HL-60/S4 treated with phorbol 12-myristate 13-acetate at 8.2 ng/mL for 4 days and 3 days (cell line): ENCODE measurements around the gene CASKIN2.

Experiments
- in situ Hi-C: fragments of 300-500 bp; cut with MboI; formaldehyde crosslinking; loops from 2 replicates; pipeline ENCODE4 v1.15.0; 2022; ENCODE audit warnings: low sequenced_read_pairs

CASKIN2 gene

DNA sequence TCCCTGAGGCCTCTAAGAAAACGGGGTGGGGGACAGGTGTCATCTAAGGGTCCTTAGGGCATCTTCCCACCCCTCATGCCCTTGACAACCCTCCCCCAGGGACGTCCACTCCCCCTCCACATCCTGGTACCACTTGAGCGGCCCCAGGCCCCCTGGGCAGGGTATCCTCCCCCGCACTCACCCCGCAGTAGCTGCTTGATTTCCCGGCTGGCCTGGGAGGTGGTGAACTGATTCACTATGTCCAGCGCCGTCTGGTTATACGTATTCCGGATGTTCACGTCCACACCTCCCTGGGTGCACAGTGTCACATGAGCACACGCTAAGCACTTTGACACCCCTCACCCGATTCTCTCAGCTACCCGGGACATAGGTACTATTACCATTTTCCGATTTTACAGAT is 9.7 kb downstream of the CASKIN2 start:
- in situ Hi-C loops = no loop called here

DNA sequence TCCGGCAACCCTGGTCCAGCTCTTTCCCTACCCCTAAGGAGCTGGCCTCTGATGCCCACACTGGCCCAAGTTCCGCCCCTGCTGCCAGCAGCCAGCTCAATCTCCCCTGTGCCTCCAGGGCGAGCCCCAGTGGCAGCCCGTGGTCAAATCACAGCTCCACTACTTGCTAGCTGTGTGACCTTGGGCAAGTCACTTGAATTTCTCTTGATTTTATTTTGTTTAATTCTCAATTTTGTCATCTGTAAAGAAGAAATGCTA is 10.3 kb downstream of the CASKIN2 start:
- in situ Hi-C loops = no loop called here

DNA sequence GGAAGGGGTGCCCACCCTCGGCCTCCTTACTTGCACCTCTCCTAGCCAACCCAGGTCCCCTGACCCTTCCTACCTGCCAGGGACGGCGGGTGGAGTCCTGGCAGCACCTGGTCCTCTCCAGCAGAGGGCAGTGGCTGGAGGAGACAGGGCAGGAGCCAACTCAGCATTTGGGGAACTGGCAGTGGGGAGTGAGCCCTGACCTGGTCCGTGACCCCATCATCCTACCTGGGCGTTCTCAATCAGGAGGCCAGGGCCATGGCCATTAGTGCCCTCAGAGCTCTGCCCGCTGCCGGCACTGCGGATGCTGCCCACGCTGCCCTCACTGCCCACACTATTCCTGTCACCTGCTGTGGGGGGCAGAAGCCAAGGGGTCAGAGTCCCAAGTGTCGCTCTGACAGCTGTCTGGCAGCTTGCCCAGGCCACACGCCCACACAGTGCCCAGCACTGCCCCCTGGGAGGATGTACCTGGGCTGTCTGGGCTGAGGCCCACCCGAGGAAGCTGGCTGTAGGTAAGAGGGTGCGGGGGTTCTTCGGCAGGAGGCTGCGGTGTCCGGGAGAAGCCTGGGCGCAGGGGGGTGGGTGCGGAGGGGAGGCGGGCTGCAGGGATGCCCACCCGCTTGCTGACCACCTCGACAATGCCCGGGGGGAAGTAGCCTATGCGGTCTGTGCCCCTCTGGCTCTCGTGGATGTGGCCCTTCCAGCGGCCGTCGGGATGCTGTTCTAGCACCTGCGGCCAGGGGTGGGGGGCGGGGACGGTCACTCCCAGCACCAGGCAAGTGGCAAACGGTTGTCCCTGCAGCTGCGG is 10.8 kb downstream of the CASKIN2 start:
- in situ Hi-C loops = no loop called here

DNA sequence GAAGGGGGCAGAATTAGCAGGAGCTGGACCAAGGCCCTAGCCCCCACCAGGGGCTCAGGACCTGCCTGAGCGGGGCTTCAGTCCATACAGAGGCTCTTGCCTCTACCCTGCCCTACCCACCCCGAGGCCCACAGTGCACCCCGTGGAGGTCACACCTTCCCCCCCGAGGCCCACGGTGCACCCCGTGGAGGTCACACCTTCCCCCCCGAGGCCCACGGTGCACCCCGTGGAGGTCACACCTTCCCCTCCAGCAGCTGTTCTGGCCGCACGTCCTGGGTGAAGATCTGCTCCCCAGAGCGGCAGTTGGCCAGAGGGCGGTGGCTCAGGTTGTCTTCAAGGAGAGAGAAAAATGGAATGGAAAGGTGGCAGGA is 11.4 kb downstream of the CASKIN2 start:
- in situ Hi-C loops = no loop called here

DNA sequence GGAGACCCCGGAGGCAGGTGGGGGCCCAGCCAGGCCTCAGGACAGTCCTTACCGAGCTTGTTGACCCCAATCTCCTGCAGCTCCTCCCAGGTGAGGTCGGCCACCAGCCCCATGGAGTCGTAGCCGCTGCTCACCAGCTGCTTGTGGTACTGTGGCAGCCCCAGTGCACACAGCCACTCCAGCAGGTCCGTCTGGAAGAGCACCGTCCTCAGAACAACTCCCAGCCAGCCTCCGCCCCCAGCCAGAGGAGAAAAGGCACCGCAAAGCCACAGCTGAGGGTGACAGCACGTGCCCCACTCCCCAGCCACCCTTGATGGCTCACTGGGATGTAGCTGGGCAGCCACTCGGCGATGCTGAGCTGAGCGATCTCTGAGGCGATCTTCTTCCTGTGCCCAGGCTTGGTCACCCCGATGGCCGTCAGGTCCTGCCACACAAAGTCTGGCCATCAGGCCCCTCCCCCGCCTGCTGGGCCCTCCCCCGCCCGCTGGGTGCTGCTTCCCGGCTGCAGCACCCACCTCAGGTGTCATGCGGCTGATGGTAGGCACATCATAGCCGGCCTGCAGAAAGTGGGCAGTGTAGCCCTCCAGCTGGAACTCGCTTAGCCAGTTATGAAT is 11.9 kb downstream of the CASKIN2 start:
- in situ Hi-C loops = no loop called here

DNA sequence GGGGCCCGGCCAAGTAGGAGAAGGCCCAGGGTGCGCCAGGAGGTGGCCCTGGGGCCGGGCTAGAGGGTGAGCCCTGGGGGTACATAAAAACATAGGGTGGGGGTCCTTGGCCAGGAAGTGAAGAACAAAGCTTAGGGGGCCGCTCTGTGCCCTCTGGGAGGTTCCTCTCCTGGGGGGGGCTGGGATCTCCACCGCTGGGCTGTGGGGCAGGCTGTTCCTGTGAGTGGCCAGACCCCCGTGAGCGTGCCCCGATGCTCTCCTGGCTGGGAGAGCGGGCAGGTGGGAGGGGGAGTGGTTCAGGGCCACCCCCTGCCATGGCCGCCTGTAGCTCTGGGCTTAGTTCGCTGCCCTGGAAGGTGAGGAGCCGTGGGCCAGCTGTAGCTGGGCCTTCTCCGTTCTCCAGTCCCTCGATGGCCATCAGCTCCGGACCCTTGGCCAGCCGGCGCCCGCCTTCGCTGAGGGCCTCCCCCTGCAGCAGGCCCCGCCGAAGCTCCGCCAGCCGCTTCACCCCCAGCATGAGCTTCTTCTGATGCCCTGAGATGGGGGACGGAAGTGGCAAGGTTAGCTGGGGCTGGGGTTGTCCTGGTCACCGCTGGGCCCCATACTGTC is 12.5 kb downstream of the CASKIN2 start:
- in situ Hi-C loops = no loop called here

DNA sequence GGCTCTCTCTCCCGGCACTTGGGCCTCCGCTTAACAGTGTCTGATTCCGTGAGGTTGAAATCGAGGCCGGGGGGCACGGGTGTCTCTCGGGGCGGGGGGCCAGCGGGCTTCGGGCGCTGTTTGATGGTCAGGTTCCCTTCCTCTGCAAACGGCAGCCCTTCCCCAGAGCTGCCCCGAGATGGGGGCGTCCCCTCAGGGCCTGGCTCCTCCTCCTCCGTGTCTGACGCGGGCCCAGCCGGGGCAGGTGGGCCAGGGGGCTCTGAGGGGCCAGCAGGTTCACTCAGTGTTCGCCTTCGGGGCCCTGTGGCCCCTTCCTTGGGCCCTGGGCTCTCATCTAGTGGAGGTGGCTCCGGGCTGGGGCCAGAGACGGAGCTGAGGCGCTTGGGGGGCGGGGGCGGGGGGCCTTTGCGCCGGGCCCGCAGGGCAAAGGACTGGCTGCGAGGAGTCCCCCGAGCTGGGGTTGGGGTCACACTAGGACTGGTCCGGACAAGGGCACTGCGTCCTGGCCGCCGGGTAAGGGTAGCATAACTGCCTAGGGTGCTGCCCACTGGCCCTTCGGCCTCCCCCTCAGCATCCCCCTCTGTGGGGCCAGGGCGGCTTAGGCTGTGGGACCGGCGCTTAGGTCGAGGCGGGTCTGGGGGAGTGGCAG is 13.1 kb downstream of the CASKIN2 start:
- in situ Hi-C loops = no loop called here

DNA sequence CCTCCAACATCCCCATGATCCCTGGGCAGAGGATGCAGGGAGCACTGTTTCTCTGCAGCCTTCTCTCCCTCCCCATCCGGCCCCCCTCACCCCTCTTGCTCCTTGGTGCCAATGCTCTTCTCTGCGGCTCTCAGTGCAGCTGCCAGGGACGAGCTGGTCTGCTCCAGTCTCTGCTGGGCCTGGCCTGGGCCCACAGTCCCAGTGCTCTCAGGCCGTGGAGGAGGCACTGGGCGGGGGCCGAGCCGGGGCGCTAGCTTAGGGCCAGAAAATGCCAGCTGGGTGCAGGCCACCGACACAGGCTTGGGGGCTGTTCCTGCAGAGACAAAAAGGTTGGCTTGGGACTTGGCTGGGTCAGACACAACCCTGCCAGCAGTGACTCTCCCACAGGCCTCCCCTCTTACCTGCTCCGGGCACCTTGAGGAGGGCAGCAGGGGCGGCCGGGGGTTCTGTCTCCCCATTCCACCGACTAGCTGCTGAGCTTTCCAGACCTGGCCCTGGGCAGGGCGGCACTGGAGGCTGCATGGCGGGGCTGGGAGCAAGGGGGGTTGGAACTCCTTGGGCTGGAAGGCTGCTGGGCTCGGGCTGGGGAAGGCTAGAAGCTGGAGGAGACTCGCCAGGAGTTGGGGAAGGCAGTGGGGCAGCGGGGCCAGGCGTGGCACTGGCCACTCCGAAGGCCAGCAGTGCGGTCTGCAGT is 13.8 kb downstream of the CASKIN2 start:
- in situ Hi-C loops = no loop called here

DNA sequence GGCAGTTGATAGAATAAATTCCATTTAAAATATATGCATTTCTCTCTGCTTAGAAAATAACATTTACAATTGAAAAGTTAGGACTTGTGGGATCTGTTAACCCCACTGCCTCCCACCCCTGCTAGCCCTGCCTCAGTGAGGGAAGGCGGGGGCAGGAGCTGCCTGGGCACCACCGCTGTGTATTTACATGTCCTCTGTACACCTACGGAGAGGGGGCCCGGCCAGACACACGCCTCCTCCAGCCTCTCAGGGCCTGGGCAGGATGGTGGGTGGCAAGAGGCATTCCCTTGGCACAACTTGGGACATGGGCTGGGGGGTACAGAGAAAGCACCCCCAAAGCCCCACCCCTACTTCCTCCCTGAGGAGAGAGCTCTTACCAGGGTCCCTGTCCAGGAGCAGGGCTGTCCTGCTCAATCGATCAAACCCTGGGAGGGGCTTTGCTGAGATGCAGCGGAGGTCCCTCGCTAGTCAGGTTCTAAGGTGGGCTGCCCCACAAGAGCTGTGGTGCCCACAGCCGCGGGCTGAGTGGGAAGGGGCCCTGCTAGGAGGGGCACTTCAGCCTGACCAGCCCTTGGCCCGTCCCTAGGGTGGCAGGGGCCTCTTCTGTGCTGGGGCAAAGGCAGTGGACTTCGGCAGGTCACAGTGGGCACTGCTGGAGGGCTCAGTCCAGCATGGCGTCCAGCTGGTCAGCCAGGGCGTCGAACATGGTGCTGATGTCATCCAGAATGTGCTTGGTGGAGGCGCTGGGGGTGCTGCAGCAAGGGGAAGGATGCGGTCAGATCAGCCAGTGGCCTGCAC is 14.7 kb downstream of the CASKIN2 start:
- in situ Hi-C loops = no loop called here

DNA sequence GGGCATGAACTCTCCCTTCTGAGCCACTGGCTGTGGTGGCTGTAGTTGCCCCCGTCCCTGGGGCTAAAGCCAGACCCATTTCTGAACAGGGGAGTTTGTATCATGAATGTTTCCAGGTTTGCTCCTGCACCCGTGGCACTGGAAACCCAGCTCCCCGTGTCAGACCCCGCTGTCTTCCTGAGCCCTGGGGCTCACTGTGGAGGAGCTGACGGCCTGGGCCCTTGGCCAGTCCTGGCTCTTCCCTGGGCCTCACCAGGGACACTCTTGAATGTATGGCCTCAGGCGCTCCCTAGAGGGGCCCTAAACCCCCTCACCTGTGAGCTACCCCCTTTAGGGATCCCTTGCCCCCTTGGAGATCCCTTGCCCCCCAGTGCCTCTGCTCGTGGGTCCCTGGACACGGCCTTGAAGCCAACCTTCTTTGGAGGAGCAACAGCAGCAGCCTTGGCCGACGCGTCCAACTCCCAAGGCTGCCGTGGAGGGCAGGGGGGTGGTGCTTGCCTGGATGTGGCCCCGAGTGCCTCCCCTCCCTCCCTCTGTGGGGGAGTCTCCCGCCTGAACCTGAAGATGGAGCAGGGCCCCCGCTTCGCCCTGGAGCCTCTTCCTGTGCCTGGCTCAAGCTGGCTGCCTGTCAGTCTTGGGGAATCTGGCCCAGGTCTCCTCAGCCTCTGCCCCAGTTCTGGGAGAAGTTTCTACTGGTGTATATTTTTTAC is 15.9 kb downstream of the CASKIN2 start:
- in situ Hi-C loops = no loop called here

DNA sequence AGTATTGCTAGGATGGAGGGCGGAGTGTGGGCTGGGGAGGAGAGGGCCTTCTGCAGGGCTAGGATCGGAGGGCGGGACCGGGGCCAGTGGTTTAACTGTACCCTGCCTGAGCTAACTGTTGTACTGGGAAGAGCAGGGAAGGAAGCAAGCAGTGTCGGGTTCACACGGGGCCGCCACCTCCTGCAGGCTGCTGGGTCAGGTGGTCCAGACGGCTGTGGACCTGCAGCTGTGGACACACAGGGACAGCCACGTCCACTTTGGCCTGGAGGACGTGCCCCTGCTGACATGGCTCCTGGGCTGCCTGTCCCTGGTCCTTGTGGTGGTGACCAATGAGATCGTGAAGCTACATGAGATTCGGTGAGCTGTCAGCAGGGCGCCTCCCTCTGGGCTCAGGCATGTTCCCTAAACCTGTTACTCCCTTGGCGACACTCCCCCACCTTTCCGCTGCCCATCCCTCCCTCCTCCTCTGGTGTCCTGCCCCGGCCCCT is 16.6 kb downstream of the CASKIN2 start:
- in situ Hi-C loops = no loop called here

DNA sequence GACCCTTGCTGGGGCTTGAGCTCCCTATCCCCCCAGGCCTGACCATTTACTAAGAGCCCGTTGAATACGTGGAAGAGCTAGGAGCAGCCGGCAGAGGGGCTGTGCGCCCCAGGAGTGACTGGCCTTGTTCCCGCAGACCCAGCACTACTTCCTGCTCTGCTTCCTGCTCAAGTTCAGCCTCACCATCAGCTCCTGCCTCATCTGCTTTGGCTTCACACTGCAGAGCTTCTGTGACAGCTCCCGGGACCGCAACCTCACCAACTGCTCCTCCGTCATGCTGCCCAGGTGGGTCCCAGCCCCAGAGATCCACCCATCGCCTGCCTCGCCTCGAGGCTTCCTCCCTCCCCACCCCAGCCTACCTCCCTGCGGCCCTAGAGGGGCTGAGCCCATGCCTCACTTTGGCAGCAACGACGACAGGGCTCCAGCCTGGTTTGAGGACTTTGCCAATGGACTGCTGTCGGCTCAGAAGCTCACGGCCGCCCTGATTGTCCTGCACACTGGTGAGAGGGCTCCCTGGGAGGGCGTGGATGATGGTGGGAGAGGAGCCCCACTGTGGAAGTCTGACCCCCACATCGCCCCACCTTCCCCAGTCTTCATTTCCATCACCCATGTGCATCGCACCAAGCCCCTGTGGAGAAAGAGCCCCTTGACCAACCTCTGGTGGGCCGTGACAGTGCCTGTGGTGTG is 17.2 kb downstream of the CASKIN2 start:
- in situ Hi-C loops = no loop called here

DNA sequence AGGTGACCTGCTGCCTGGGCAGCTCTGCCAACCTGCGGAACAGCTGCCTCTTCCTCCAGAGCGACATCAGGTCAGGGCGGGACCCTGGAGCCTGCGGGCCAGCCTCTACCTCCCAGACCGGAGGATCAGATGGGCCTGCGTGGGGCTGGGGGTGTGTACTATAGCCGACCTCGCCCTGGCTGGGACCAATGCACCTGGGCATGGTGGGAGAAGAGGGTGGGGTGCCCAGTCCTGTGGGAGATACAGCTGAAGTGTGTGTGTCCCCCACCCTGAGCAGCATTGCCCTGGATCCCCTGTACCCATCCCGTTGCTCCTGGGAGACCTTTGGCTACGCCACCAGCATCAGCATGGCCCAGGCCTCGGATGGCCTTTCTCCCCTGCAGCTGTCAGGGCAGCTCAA is 19.3 kb downstream of the CASKIN2 start:
- in situ Hi-C loops = no loop called here

DNA sequence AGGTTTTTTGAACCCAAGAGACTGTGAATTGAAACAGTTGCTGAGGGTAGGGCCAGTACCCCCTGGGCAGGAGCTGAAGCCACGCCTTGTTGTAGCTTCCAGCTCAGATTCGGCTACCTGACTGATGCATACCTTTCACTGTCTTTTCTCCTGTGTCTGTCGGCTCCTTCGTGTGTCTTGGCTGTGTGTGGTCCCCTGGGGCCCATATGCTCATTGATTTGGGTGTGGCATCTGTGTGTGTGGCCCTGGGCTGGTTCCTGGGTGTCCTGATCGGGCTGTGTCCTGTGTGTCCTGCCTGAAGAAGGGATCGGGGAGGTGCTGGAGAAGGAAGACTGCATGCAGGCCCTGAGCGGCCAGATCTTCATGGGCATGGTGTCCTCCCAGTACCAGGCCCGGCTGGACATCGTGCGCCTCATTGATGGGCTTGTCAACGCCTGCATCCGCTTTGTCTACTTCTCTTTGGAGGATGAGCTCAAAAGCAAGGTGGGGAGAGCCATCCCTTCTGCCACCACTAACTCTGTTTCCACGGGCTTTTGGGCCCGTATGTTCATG is 20.9 kb downstream of the CASKIN2 start:
- in situ Hi-C loops = no loop called here

DNA sequence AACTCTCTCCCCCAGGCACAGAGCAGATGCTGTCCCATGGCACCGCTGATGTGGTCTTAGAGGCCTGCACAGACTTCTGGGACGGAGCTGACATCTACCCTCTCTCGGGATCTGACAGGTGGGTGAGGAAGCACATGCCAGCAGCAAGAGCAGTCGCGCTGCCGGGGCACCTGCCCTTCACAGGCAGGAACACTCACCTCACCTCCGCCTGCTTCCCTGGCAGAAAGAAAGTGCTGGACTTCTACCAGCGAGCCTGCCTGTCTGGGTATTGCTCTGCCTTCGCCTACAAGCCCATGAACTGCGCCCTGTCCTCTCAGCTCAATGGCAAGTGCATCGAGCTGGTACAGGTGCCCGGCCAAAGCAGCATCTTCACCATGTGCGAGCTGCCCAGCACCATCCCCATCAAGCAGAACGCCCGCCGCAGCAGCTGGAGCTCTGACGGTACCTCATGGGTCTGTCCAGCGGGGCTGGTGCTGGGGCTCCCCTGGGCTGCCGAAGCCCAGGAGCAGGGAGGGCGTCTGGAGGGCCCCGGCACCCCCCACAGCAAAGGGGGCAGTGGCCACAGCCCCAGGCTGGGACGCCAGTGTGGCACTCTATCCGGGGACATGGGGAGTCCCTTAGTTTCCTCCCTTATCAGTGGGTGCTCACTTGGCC is 21.7 kb downstream of the CASKIN2 start:
- in situ Hi-C loops = no loop called here

DNA sequence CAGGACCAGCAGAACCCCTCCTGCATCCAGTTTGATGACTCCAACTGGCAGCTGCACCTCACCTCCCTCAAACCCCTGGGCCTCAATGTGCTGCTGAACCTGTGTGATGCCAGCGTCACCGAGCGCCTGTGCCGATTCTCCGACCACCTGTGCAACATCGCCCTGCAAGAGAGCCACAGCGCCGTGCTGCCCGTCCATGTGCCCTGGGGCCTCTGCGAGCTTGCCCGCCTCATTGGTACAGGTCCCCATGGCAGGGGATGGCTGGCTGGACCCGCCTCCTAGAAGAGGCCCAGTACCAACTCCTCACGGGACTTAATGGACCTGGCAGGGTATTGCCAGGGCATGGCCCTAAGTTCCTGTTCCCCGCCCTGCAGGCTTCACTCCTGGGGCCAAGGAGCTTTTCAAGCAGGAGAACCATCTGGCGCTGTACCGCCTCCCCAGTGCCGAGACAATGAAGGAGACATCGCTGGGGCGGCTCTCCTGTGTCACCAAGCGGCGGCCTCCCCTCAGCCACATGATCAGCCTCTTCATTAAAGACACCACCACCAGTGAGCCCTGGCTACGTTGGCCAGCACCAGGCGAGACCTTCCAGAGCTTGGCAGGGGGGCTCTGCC is 22.7 kb downstream of the CASKIN2 start:
- in situ Hi-C loops = no loop called here

DNA sequence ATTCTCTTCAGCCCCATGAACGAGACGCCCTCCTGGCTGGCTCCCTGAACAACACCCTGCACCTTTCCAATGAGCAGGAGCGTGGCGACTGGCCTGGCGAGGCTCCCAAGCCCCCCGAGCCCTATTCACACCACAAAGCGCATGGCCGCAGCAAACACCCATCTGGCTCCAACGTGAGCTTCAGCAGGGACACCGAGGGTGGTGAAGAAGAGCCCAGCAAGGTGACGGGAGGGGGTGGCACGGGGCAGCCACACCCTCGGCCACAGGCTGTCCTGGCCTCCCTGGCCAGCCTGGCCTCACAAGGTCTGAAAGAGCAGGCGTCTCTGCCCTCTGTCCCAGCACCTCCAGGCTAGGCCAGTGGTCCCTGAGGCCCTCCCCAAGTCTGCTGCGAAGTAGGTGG is 23.7 kb downstream of the CASKIN2 start:
- in situ Hi-C loops = no loop called here
